Caco-2 (cell line): ENCODE data around the gene CMYA5. TPM values are rescaled to one million over a fixed set of nuclear protein-coding genes. Genes with fewer than 3 reads are reported as not detected.

Experiments used
- BruUV-seq: library from RNA; stranded (reverse); fragments of 400-500 nt; replicated peaks from 2 replicates; lab custom pipeline; 2021; lab: Mats Ljungman, UMichigan
- CTCF ChIA-PET: fragments of 300-600 bp; sonication (Branson Sonifier 250); formaldehyde crosslinking; loops from one replicate; lab custom pipeline; 2022; ENCODE audit warnings: antibody characterized with exemption; lab: Charles Lee
- POLR2A ChIA-PET: fragments of 300-600 bp; sonication (Branson Sonifier 250); formaldehyde crosslinking; loops from one replicate; lab custom pipeline; 2022; ENCODE audit warnings: antibody characterized with exemption; lab: Charles Lee
- DNase-seq, 2 experiments: peaks; one replicate each; pipeline versions ENCODE4 v3.0.0 to v3.0.0-alpha.2; 2020 to 2022
- H3K27me3 ChIP-seq: replicated peaks from 2 replicates; pipeline ENCODE4 v1.6.0; 2011; ENCODE audit warnings: low read length; ENCODE audit not compliant: control insufficient read depth, insufficient read depth
- H3K36me3 ChIP-seq: 2 replicates; pipeline ENCODE4 v1.5.1; 2011; ENCODE audit warnings: low read length; ENCODE audit not compliant: control insufficient read depth, insufficient read depth
- H3K4me1 ChIP-seq: fragments of 250-450 bp; sonication (Bioruptor Pico); 2 replicates; pipeline ENCODE4 v1.5.1; 2020; ENCODE audit warnings: mild to moderate bottlenecking
- H3K4me3 ChIP-seq: 2 replicates; pipeline ENCODE4 v1.5.1; 2011; ENCODE audit warnings: low read depth, mild to moderate bottlenecking, control low read depth, low read length
- H3K9me3 ChIP-seq: fragments of 250-450 bp; sonication (Bioruptor Pico); 2 replicates; pipeline ENCODE4 v1.5.1; 2020; ENCODE audit warnings: mild to moderate bottlenecking, moderate library complexity
- H3K27ac Mint-ChIP-seq: one replicate; pipeline ENCODE4 v1.8.0; 2022; ENCODE audit warnings: mixed read lengths; ENCODE audit not compliant: unreplicated experiment
- H3K27me3 Mint-ChIP-seq: one replicate; pipeline ENCODE4 v1.8.0; 2022; ENCODE audit warnings: mixed read lengths; ENCODE audit not compliant: insufficient read depth, unreplicated experiment
- H3K36me3 Mint-ChIP-seq: one replicate; pipeline ENCODE4 v1.8.0; 2022; ENCODE audit warnings: mild to moderate bottlenecking, mixed read lengths; ENCODE audit not compliant: insufficient read depth, unreplicated experiment
- H3K4me1 Mint-ChIP-seq: one replicate; pipeline ENCODE4 v1.8.0; 2022; ENCODE audit warnings: low read depth, mixed read lengths; ENCODE audit not compliant: unreplicated experiment
- H3K4me3 Mint-ChIP-seq: one replicate; pipeline ENCODE4 v1.8.0; 2022; ENCODE audit warnings: mild to moderate bottlenecking, moderate library complexity, mixed read lengths; ENCODE audit not compliant: unreplicated experiment
- H3K9me3 Mint-ChIP-seq: one replicate; pipeline ENCODE4 v1.8.0; 2022; ENCODE audit warnings: mixed read lengths; ENCODE audit not compliant: unreplicated experiment
- CTCF ChIP-seq, 2 experiments: fragments of 200-600 bp in 1 of 2; IDR thresholded peaks; 1 replicate in 1 of 2; 2 replicates in 1 of 2; pipeline versions ENCODE4 v1.5.1 to v1.8.0; 2011 to 2022; ENCODE audit warnings: antibody characterized with exemption in 1 of 2, control low read depth in 1 of 2, inconsistent platforms in 1 of 2, low read depth in 1 of 2, low read length in 1 of 2, mild to moderate bottlenecking in 1 of 2, moderate library complexity in 1 of 2; ENCODE audit not compliant: insufficient read depth in 1 of 2, severe bottlenecking in 1 of 2, unreplicated experiment in 1 of 2
- intact Hi-C: fragments of 100-400 bp; cut with micrococcal nuclease; formaldehyde crosslinking; loops from one replicate; pipeline ENCODE4 v1.10.0; 2022; ENCODE audit not compliant: unreplicated experiment
- total RNA-seq: library from RNA; stranded (reverse); gene quantifications from 2 replicates; pipeline ENCODE4 v1.2.3, GENCODE V29; 2022

The CMYA5 gene
- total RNA-seq, 1 experiment from 2014 or later, result 0.39 TPM

- CTCF ChIA-PET, result no interaction called here
- H3K4me3 Mint-ChIP-seq, result no peak overlapping the region
- H3K4me1 ChIP-seq, result no peaks in the 10 kb centered on the region
- H3K4me3 ChIP-seq, result no peak overlapping the region
- no peak overlapping the region for H3K27ac Mint-ChIP-seq
- TF ChIP-seq CTCF (IDR thresholded peaks at IDR 0.05; ENCODE audit: insufficient read depth in 1 of 2, low read depth in 1 of 2, low read length in 1 of 2, severe bottlenecking in 1 of 2, unreplicated experiment in 1 of 2), result no peak
- intact Hi-C loops, result no loop called here
- no peaks in the 10 kb centered on the region; the same call in 1 of the 2 replicates for H3K9me3 ChIP-seq
- H3K27me3 ChIP-seq, result no peaks in the 10 kb centered on the region
- H3K9me3 Mint-ChIP-seq, result no peaks in the 10 kb centered on the region
- H3K36me3 ChIP-seq, result no peaks in the 10 kb centered on the region
- peaks cover 5% of the 10 kb centered on the region for H3K27me3 Mint-ChIP-seq
- BruUV-seq, result no TSS peak
- H3K36me3 Mint-ChIP-seq, result no peaks in the 10 kb centered on the region
- POLR2A ChIA-PET, result no interaction called here
- H3K4me1 Mint-ChIP-seq, result no peaks in the 10 kb centered on the region
- no peak for DNase-seq
Observed at GRCh38 chr5:79847561-79847960, 157.9 kb downstream of the CMYA5 start.

- no peak for TF ChIP-seq CTCF (IDR thresholded peaks at IDR 0.05; ENCODE audit: insufficient read depth in 1 of 2, low read depth in 1 of 2, low read length in 1 of 2, severe bottlenecking in 1 of 2, unreplicated experiment in 1 of 2)
- no peaks in the 10 kb centered on the region; the same call in 1 of the 2 replicates for H3K27me3 ChIP-seq
- H3K4me1 ChIP-seq, result no peaks in the 10 kb centered on the region
- no peaks in the 10 kb centered on the region for H3K36me3 ChIP-seq
- no peaks in the 10 kb centered on the region for H3K4me1 Mint-ChIP-seq
- DNase-seq, result no peak
- no peaks in the 10 kb centered on the region; the same call in 1 of the 2 replicates for H3K9me3 ChIP-seq
- no peaks in the 10 kb centered on the region for H3K36me3 Mint-ChIP-seq
- ChIA-PET CTCF (no interaction called here), POLR2A (no interaction called here)
- no peak overlapping the region for H3K4me3 Mint-ChIP-seq
- H3K4me3 ChIP-seq, result no peak overlapping the region
- intact Hi-C loops, result no loop called here
- H3K9me3 Mint-ChIP-seq, result no peaks in the 10 kb centered on the region
- no peak overlapping the region for H3K27ac Mint-ChIP-seq
- BruUV-seq, result no TSS peak
- H3K27me3 Mint-ChIP-seq, result peaks cover 5% of the 10 kb centered on the region
Observed at GRCh38 chr5:79849061-79849460, 159.4 kb downstream of the CMYA5 start.

Other genes starting within 250 kb of the CMYA5 start
- gene HOMER1, start 175.7 kb upstream of the CMYA5 start, total RNA-seq, result 22.2 and 24.0 TPM in 2 replicates
- gene TENT2, start 77.4 kb upstream of the CMYA5 start, total RNA-seq, result 60.5 and 73.4 TPM in 2 replicates